Measurements from ENCODE around the gene C1QTNF6.

Gene C1QTNF6

DNA sequence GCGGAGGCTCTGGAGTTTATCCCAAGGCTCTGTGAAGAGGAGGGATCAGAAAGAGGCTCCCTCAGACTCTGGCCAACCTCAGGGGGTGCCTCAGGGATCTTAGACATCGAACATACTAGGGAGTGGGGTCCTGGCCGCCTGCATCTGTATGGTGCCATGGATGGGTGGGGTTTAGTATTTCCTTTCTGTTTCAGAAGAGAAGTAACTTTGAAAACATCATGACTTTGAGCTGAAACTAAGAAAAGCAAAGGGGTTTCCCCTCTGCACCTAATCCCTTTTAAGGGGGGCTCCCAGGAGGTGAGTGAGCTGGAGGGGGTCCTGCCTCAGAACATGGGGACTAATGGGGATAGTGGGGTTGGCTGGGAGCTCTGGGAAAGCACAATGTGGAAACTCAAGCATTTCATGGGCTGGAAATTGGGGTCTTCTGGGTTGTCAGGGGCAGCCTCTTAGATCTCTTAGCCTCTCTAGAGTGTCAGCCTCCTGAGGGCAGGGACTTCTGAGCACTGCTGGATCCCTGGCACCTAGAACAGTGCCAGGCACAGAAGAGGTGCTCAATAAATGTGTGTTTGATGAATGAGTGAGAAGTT, 36.0 kb upstream of the C1QTNF6 start:
- peak; percentile 28 for DNase-seq

DNA sequence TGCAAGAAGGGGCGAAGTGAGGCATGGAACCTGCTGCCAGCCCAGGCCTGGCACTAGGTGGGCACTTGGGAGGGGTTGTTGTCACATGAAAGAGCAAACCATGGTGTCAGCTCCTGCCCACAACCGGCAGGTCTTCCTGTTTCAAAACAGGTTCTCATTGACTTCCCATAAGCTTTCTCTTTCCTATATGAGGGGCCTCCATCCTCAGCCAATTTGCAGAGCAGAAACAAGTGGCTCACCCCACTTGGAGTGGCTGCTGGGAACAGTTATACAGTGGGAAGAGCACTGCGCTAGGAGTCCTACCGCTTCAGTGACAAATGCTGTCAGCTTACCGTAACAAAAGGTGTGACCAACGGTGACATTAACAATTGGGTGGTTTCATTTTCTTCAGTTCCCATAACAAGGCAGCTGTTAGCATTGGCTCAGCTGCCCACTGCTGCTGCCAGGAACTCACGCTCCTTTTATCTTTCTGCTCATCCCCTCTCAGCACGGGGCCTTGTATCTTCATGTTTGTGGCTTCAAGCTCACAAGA, 34.5 kb upstream of the C1QTNF6 start:
- DNase-seq, result peak; percentile 64

DNA sequence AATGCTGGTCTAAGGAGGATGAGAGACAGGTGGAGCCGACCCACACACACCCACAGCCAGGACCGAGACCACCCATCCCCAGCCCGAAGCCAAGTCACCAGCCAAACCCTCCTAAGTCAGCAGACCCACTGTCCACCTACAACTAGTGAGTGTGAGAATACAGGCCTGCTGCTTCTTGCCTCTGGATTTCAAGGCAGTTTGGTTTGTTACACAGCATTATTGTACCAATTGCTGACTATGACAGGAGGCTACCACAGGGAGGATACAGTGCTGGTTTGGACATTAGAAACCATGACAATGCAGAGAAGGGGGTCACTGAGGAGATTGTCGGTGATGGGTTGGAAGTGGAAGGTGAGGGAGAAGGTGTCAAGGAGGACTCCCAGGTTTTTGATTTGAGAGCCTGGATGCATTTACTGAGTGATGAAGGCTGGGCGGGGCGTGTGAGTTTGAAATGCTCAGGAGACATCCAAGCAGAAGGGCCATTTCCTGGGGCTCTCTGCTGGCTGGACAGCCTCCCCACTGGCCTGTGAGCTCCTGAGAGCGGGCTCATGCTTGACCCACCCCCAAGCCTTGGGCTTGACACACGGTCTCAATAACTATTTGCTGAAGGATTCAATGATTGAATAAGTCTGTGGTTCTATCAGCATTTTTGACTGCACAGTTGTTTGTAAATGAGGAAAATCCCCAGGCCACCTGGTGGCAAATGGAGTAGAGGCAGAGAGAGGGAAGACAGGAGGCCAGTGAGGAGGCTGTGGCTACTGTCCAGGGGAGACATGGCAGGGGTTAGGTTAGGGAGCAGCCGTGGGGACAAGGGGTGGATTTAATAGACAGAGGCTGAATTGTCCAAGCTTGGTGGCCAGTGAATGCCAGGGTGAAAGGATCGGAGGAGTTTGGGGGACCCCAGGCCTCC, 33.6 kb upstream of the C1QTNF6 start:
- no peak for DNase-seq

DNA sequence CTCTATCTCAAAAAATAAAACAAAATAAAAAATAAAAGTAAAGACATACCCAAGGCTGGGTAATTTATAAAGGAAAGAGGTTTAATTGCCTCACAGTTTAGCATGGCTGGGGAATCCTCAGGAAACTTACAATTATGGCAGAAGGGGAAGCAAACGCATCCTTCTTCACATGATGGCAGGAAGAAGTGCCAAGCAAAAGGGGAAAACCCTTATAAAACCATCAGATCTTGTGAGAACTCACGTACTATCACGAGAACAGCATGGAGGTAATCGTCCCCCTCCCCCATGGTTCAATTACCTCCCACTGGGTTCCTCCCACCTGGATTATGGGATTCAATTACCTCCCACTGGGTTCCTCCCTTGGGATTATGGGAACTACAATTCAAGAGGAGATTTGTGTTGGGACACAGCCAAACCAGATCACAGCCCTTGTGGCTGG, 32.5 kb upstream of the C1QTNF6 start:
- peak; percentile 50 for DNase-seq

DNA sequence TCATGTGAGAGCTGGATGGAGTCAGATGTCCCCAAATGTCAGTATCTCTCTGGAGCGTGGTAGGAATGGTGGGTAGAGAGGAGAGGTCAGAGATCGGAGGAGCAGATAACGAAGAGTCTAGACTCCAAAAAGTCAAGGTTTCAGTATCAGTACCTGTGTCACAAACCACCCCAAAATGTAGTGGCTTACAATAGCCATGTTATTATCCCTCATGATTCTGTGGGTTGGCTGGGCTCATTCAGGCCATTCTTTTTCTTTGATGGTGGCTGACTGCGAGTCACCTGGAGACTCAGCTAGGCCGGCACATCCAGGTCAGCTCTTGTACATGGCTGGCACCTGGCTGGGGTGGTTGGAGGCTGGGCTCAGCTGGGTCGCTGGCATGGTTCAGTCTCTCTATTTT, 31.5 kb upstream of the C1QTNF6 start:
- DNase-seq, result peak; percentile 36

DNA sequence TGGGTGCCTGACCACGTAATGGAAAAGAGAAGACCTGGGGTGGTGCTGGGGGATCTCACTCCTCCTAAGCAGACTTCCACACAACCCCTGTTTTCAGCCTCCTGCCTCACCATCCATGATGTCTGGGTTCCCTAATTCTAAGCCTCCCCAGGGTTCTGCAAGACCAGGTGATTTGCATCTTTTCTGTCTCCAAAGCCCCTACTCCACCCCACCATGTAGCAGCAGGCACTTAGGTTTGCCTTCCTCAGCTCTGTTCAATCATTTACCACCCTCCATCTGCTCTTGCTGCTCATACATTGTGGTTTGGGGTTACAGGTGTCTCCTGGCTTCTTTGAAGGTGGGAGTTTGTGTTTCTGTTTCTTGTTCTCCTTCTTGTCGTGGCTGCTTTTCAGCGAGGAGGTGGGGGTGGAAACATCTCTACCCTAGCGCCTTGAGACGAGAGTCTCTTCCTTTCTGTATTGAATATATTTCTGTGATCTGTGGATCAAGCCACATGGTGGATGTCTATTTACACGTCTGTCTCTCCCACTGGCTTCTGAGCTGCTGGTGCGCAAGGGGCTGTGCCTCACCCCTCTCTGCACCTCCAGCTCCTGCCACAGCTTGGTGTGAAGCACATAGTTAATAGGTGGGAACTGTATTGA, 30.8 kb upstream of the C1QTNF6 start:
- DNase-seq, result peak; percentile 82

DNA sequence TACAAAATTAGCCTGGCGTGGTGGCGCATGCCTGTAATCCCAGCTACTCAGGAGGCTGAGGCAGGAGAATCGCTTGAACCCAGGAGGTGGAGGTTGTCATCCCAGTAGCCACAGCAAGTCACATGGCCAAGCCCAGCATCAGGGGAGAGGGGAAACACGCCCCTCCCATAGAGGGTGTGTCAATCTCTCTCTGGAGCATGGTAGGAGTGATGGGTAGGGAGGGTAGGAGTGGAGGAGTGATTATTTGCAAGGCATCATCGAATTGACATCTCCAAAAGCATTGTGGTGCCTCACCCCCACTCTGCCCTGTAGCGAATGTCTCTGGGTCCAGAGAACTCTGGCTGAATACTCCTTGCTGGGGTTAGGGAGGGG, 30.3 kb upstream of the C1QTNF6 start:
- no peak for DNase-seq

DNA sequence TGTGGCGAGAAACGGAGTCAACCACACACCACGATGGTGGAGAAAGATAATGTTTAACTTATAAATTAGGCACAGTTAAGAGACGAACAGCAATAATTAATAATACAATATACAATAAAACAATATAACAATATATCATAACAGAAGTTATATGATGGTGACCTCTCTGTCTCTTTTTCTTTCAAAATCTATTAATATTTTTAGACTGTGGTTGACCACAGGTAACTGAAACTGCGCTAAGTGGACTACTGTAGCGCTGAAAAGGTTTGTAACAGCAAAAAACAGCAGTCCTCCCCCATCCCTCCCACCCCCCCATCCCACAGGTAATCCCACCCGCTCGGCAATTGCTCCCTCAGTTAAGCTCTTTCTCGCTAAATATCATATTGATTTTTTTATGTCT, 27.8 kb upstream of the C1QTNF6 start:
- DNase-seq, result no peak

DNA sequence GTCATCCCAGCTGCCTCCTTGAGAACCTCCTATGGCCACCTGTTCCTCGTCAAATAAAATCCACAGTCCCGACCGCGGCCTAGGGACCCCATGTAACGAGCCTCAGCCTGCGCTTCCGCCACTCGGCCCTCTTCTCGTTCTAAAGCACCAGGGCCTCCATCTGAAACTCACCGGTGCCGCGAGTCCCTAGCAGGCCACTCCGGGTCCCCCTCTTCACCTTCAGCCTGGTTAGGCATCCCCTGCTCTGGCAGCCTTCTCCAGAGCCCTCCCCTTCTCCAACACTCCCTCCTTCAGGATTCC, 26.6 kb upstream of the C1QTNF6 start:
- DNase-seq, result no peak

DNA sequence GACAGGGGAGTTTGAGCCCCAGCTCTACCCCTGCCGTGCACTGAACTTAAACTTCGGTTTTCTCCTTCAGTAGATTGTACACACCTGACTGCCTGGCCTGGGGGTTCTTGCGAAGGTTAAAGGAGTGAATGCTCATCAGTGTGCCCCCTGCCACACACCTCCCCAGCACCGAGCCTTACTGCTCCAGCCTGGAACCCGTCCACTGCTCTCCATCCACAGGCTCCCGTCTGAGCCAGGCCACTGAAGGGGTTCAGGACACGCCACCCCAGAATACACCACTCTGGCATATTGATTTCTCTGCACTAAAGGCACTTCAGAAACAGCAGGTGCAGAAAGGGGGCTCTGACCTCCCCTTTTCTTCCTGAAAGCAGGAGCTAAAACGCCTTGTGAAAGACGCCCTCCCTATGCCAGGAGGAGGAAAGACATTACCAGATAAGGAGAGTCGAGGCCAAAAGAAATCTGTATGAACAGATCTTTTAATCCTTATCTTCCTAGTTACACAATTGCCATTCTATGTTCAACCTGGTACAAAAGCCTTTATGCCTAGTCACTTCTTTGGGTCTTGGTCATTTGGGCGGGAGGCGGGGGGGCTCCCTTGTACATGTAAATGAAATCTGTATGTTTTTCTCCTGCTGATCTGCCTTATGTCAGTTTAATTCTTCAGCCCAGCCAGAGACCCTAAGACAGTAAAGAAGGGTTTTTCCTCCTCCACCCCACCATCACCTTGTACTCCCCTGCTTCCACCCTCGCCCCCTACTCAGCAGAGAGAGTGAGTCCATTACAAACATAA, 26.1 kb upstream of the C1QTNF6 start:
- no peak for DNase-seq

DNA sequence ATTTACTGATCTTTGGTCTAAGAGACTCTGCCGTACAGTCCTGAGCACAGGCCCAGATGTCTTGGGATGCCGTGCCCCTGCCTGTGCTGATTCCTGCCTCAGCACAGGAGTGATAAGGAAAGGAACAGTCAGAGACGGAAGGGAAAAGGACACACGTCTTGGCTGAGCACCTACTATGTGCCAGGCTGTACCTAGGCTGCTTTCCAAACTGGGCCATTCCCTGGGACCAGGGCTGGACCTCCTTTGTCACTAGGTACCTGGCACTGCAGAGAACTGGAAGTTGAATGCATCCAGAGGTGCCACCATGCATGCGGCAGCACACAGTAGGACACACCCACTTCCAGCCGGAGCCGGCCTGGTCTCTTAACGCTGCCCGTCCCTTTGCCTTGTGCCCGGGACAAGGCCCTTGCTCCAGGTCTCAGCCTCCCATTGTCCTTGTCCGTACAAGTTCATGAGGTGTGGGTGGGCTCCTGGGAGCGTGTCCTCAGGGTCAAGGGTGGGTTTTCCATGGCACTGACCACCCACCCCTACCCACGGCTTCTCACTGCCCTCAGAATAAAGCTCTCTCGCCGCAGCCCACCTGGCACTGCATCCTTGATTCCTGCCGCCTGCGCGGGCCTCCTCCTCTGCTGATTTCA, 25.3 kb upstream of the C1QTNF6 start:
- no peak for DNase-seq

DNA sequence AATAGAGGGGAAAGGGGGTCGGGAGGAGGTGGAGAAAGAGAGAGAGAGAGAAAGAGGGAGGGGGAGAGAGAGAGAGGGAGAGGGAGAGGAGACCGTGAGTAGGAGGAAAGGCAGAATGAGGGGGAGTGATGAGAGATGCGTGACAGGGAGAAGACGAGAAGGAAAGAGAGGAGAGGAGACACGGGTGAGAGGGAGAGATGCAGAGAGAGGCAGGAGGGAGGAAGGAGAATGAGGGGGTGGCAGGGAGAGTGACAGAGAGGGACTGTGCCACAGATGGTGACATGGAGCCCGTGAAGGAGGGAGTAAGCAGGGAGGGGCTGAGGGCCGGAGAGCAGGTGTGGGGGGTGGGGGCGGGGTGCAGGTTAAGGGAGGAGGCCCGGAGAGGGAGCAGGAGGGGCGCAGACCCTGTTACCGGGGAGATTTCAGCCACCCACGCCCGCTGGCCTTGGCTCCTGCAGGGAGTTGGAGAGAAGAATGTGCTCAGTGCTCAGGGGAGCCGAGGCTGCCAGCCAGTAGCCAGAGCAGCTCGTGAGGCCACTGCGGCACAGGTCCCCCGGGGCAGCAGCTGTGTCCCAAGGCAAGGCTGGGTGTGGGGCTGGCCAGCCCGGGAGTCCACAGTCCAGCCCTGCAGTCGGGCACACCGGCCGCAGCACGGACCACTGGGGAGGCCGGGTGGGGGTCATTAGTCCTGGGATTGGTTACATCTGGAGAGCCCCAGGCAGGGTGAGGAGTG, 24.3 kb upstream of the C1QTNF6 start, which contains the start of gene SSTR3:
SSTR3 (minus strand) TSS at position 304 of the 733 bp plus-strand sequence. CDS start 4,674 bp downstream, outside the sequence.
- DNase-seq, result no peak

DNA sequence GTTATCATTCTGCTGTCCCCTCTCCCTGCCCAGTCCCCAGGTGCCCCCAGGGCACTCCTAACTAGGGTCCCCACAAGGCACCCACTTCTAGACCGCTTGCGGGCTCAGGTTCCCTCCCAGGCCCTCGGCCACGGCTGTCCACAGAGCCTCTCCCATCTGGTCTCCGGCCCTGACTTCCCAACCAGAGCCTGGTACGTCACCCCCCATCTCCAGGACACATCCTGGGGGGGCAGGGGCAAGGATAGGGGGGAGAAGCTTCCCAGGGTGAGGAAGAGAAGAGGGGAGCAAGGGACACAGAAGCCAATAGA, 23.8 kb upstream of the C1QTNF6 start:
- no peak for DNase-seq

DNA sequence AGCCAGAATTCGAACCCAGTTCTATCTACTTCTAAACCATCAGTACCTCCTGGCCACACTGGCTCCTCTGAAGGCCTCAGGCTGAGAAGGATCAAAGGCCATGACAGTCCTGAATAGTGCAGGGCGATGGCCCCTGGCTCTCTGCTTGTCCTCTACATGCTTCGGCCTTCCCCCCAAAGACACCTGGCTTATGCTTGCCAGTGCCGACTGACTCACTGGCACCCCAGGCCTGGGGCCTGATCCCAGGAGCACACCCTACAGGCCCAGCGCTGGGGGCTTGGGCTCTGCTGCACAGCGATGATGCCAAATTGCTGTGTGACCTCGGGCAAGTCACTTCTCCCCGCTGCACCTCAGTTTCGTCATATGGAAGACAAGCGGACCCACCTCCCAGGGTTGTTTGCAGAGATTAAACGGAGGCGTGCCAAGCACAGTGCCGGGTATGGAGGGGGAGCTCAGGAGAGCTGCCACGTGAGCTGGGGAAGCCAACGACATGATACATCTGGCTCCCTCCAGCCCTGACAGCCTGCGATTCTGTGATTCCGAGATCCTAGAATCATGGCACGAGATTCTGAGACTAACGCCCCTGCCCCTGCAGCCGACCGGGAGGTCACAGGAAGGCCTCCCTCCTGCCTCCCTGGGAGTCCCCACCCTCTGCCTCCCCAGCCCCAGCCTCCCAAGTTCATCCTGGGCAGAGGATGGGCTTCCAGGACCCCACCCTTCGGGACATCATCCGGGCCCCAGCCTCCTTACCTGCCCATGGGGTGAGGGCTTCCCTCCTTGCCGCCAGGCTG, 23.2 kb upstream of the C1QTNF6 start:
- DNase-seq, result no peak

DNA sequence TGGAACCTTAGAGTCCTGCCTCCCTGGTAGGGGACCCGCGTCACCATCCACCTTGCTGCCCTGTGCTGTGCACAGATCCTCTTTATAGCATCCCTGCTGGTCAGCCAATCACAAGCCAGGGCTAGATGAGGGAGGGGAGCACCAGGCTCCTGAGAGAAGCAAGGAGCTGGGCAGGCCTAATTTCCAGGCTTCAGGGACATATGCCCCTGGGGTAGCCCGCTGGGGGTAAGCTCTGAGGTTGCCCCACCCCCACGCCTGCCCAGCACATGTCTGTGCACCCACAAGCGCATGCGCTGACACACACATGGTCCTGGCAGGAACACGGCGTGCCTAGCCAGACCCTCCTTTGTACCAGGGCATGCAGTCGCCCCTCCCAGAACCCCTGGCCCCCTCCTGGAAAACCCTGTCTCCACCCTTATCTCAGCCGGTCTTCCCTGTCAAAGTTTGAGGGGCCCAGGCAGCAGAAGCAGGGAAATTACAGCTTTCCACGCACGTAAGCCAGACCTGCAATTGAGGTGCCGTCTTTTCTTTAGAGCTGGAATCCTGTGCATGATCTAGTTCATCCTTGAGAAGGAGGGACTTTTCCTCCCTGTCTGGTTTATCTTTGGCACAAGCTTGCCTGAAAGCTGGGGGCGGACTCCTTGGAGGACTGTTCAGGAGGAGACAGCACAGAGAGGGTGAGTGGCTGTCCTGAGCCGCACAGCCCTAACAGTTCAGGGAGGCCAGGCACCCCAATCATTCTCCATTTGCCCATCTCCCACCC, 22.2 kb upstream of the C1QTNF6 start:
- DNase-seq, result no peak

DNA sequence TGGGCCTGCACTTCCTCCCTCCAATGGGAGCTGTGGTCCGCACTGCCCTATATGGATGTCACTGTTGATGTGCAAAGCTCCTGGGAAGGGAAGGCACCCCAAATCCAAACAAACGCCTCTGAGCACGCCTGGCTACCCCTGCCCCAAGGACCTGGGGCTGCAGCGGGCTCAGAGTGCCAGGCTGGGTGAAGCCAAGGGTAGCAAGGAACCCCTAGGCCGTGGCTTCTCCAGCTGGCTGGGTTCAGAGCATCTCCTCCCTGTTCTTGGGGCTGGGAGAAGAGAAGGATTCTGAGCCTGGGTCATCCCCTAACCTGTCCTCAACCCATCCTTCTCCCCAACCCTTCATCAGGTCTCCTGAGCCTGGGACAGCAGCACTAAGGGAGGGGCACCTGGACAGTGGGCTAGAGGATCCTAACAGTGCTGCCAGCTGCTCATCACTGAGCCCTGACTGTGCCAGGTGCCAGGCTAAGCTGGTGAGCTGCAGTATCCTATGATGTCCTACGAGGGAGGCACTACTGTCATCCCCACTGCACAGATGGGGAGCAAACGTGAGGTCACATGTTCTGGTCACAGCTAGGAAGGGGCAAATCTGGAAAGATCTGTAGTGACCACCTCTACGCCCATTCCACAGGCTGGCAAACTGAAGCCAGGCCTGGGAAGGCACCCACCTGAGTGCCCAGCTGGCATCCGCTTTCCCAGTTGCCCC, 21.2 kb upstream of the C1QTNF6 start:
- DNase-seq, result no peak

DNA sequence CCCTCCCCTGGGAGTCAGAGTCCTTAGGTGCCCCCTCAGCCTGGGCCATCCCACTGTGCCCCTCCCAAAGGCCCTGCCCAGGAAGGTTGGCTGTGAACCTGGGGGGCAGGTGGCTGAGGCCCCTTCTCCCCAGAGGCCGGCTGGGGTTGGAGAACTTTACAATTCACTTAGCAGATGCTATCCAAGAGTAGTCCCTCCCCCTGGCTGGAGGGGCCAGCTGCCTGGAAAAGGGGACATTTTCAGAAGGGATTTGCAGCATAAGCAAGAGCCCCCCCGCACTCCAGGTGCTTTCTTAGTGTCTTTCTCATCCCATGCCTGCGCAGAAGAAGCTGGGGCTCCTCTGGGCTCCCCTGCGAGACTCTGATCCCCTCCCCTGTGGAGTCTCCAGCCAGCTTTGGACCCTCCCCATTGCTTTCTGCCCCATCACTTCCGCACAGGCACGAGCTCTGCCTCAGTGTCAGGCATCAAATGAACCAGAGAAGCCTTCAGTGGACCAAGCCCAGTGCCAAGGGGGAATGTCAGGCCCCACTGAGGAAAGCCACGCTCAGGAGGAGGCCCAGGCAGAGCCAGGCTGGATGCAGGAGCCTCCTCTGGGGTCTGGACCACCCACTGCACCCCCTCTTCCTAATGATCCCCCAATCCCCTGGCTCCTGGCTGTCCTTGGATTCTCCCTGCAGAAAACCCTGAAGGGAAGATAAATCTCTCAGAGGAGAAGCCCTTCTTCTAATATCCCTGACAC, 20.5 kb upstream of the C1QTNF6 start:
- no peak for DNase-seq

DNA sequence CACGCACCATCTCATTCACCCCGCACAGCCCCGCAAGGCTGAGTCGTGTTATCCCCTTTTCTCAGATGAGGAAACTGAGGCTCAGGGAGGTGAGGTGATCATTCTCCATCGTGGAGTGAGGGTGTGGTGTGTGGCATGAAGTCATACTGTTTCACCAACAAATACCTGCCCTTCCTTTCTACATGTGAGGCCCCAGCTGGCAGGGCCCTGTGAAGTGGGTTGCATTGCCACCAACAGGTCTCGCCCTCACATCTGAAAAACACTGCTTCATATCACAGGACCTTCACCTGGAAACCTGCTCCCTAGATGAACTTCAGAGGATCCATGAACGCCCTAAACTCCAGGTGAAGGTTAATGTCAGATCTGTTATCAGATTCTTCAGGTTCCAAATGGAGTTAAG, 19.9 kb upstream of the C1QTNF6 start:
- no peak for DNase-seq

Measured in CD4-positive, alpha-beta T cell treated with Interleukin-12 subunit alpha and Interleukin-12 subunit beta, for 1 hour (primary cell).